Vagina (tissue), 2 donors: ENCODE data around the gene DSPP.

ENCODE experiments used
- POLR2A ChIP-seq, 2 donors: fragments of 450-650 bp; IDR thresholded peaks; one replicate each; pipeline ENCODE4 v1.6.1; 2017; ENCODE audit warnings: antibody characterized with exemption in 2 of 2, mild to moderate bottlenecking in 2 of 2, moderate library complexity in 2 of 2
- TF ChIP-seq, protein P1 (sequence below), 3 experiments: fragments of 450-650 bp in 2 of 3; fragments of 200-600 bp in 1 of 3; sonication (generic) in 1 of 3; IDR thresholded peaks; one replicate each; pipeline ENCODE4 v1.5.1; 2017 to 2019; ENCODE audit warnings: antibody characterized with exemption in 3 of 3, mild to moderate bottlenecking in 2 of 3, moderate library complexity in 2 of 3

DNA sequence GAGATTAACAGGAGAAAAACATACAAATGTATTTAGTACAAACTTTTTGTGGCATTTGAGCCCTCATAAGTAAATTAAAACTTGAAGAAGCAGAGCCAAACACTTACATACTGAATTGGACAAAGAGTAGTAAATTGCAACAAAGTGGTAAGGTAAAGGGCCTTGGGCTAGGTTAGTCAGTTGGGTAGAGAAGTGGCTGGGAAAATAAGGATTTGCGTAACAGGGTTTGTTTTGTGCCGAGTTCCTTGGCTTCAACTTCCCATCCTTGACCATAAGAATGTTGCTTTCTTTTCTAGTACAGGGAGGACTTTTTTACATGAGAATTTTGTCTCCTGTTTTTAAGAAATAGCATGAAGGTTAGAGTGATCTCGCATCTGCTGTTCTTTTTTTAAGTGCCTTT lies 33.3 kb upstream of the DSPP start:
- TF ChIP-seq, protein P1, sequence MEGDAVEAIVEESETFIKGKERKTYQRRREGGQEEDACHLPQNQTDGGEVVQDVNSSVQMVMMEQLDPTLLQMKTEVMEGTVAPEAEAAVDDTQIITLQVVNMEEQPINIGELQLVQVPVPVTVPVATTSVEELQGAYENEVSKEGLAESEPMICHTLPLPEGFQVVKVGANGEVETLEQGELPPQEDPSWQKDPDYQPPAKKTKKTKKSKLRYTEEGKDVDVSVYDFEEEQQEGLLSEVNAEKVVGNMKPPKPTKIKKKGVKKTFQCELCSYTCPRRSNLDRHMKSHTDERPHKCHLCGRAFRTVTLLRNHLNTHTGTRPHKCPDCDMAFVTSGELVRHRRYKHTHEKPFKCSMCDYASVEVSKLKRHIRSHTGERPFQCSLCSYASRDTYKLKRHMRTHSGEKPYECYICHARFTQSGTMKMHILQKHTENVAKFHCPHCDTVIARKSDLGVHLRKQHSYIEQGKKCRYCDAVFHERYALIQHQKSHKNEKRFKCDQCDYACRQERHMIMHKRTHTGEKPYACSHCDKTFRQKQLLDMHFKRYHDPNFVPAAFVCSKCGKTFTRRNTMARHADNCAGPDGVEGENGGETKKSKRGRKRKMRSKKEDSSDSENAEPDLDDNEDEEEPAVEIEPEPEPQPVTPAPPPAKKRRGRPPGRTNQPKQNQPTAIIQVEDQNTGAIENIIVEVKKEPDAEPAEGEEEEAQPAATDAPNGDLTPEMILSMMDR (IDR thresholded peaks at IDR 0.05): no peak
- TF ChIP-seq POLR2A (IDR thresholded peaks at IDR 0.05): no peak
